AG04450 (cell line): ENCODE results near the gene RASA2. TPM values are rescaled to one million over a fixed set of nuclear protein-coding genes. Genes with fewer than 3 reads are reported as not detected.
"Not testable (repeated sequence)": the region's sequence is repeated elsewhere in the genome, so short reads cannot be mapped to it uniquely, and the experiment has no call there.

ENCODE experiments used
- CTCF ChIA-PET: fragments of 300-600, 350-600 bp; formaldehyde crosslinking; extraction: SDS; loops from one replicate; lab custom pipeline; 2022; ENCODE audit warnings: antibody characterized with exemption, inconsistent platforms; lab: Charles Lee
- POLR2A ChIA-PET: fragments of 350-600 bp; formaldehyde crosslinking; extraction: SDS; loops from one replicate; lab custom pipeline; 2021; ENCODE audit warnings: antibody characterized with exemption, inconsistent platforms; lab: Yijun Ruan, JAX
- DNase-seq: peaks from one replicate; pipeline ENCODE4 v3.0.0-alpha.2; 2011; ENCODE audit warnings: low read depth, low spot score
- H3K27ac ChIP-seq: one replicate; pipeline ENCODE4 v1.5.1; 2012; ENCODE audit warnings: low read depth, low read length, control low read depth
- H3K27me3 ChIP-seq: one replicate; pipeline ENCODE4 v1.6.0; 2012; ENCODE audit warnings: low read length; ENCODE audit not compliant: control insufficient read depth, insufficient read depth
- H3K4me3 ChIP-seq: 2 replicates; pipeline ENCODE4 v1.5.1; 2011; ENCODE audit warnings: mild to moderate bottlenecking, low read depth, low read length, control low read depth
- H3K9me3 ChIP-seq: 2 replicates; pipeline ENCODE4 v1.5.1; 2012; ENCODE audit warnings: low read length; ENCODE audit not compliant: control insufficient read depth, insufficient read depth
- polyA plus RNA-seq: library from polyadenylated mRNA; depleted of rRNA; stranded (reverse); fragments of >200 nt; gene quantifications from 2 replicates; pipeline ENCODE4 v1.2.3, GENCODE V29; 2011
- TF ChIP-seq, protein P1 (sequence below): IDR thresholded peaks from 2 replicates; pipeline ENCODE4 v1.5.1; 2011; ENCODE audit warnings: low read depth, low read length, control low read depth, inconsistent platforms

RASA2 gene
- polyA plus RNA-seq, 1 experiment, result 11.6 TPM

DNA sequence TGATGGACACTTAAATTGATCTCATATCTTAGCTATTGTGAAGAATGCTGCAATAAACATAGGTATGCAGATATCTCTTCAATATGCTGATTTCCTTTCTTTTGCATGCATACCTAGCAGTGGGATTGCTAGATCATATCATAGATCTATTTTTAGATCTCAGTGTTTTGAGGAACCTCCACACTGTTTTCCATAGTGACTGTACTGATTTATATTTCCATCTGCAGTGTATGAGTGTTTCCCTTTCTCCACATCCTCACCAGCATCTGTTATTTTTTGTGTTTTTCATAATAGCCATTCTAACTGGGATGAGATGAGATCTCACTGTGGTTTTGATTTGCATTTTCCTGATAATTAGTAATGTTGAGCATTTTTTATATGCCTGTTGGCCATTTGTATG, 17.1 kb upstream of the RASA2 start:
- TF ChIP-seq, protein P1, sequence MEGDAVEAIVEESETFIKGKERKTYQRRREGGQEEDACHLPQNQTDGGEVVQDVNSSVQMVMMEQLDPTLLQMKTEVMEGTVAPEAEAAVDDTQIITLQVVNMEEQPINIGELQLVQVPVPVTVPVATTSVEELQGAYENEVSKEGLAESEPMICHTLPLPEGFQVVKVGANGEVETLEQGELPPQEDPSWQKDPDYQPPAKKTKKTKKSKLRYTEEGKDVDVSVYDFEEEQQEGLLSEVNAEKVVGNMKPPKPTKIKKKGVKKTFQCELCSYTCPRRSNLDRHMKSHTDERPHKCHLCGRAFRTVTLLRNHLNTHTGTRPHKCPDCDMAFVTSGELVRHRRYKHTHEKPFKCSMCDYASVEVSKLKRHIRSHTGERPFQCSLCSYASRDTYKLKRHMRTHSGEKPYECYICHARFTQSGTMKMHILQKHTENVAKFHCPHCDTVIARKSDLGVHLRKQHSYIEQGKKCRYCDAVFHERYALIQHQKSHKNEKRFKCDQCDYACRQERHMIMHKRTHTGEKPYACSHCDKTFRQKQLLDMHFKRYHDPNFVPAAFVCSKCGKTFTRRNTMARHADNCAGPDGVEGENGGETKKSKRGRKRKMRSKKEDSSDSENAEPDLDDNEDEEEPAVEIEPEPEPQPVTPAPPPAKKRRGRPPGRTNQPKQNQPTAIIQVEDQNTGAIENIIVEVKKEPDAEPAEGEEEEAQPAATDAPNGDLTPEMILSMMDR, result no peak
- DNase-seq, result no peak
- Histone ChIP-seq H3K9me3 (peaks cover 5% of the 10 kb centered on the region; the same call in 1 of the 2 replicates), H3K27ac (no peak overlapping the region), H3K27me3 (no peaks in the 10 kb centered on the region), H3K4me3 (no peak overlapping the region)
- ChIA-PET POLR2A (interaction anchor here (0.7 kb wide), 1 partner anchor 17 kb away, joined by 8 read pairs; no protein-coding TSS in a partner anchor), CTCF (interaction anchor here (0.7 to 1.7 kb wide), 3 partner anchors 11 to 168 kb away, joined by 6 to 11 read pairs (median 7); no protein-coding TSS in a partner anchor)

DNA sequence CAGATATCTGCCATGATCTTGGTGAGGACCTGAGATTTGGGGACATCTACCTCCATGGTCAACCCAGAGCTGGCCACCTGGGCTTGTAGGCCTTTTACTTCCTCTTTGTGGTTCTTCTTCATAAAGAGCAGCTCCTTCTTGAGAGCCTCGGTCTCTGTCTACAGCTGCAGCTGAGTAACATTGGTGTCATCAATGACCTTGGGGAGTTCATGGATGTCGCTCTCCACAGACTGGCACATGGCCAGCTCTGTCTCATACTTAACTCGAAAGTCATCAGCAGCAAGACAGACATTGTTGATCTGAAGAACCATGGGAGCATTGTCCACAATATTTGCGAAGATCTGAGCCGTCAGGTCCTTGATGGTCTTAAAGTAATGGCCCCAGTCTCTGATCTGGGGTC, 15.7 kb upstream of the RASA2 start:
- CTCF ChIA-PET, result interaction anchor here (0.9 to 1.4 kb wide), 4 partner anchors 11 to 90 kb away, joined by 3 to 6 read pairs (median 4); no protein-coding TSS in a partner anchor
- DNase-seq, result no peak
- Histone ChIP-seq H3K27me3 (no peaks in the 10 kb centered on the region), H3K27ac (no peak overlapping the region), H3K4me3 (no peak overlapping the region), H3K9me3 (peaks cover 5% of the 10 kb centered on the region; the same call in 1 of the 2 replicates)
- TF ChIP-seq, protein P1, result no peak
- POLR2A ChIA-PET, result no interaction called here

DNA sequence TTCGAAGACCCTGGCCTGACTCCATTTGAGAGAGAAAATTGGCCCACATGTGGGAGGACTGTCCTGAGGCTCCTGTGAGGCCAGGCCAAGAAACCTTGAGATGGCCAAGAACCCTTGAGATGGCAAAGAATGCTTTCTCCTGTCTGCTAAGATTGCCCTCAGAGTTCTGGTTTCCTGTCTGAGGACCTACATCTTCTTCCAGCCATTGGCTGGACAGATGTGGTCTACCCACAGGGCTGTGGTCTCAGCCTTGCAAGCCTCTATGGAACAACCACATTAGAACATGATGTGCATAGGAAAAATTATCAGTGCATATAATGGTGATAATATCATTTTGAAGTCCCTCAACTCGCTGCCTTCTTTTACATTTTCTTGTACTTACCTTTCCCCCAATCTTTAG, 10.8 kb upstream of the RASA2 start:
- TF ChIP-seq, protein P1, result no peak

DNA sequence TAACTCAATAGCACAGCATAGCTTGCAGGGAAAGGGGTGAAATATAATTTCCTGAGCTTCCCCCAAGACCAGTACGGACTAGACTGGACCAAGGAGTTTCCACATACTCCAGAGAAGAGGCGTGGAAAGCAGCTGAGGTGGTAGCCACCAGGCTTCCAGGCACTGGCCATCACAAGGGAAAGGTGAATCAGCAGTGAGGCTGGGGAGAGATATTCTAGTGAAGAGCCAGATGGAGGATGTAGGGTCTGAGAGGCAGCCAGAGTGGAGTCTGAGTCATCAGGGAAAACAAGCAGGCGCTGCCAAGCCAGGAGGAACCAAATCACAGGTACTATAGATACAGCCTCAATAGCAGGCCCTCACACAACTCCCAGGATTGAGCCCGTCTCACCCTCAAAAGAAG, 9.6 kb upstream of the RASA2 start:
- Histone ChIP-seq H3K4me3 (no peak overlapping the region), H3K27ac (peak overlapping the region; percentile 55), H3K27me3 (no peaks in the 10 kb centered on the region), H3K9me3 (no peaks in the 10 kb centered on the region)
- ChIA-PET CTCF (interaction anchor here (0.6 to 1.7 kb wide), 2 partner anchors 12 to 22 kb away, joined by 3 to 4 read pairs; no protein-coding TSS in a partner anchor), POLR2A (interaction anchor here (0.8 kb wide), 1 partner anchor 109 kb away, joined by 3 read pairs; the partner anchor contains the start of gene ZBTB38)
- peak; percentile 52 for DNase-seq
- TF ChIP-seq, protein P1, result no peak

More for the DNA sequence above, 10.8 kb upstream of the RASA2 start:
- Histone ChIP-seq H3K27me3 (no peaks in the 10 kb centered on the region), H3K4me3 (no peak overlapping the region), H3K27ac (no peak overlapping the region), H3K9me3 (peaks cover 5% of the 10 kb centered on the region; the same call in 1 of the 2 replicates)
- CTCF ChIA-PET, result interaction anchor here (0.7 to 1.7 kb wide), 2 partner anchors 11 to 34 kb away, joined by 4 to 5 read pairs; no protein-coding TSS in a partner anchor
- no peak for DNase-seq
- POLR2A ChIA-PET, result no interaction called here

DNA sequence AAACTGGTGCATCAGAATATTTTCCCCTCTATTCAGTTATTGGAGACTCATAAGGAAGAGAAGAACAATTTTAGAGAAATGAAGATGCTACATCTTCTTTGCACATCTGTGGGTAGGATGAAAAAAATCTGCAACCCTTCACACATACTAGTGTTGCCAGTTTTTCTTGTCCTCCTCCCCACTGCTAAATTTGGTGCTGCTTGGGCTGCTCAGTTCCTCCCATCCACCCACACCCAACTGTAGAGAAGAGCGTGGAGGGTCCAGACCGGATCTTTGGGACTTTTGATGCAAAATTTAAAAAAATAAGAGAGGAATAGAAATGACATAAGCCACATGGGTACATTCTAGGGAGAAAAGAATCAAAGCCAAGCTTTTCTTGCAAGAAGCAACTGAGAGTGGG, 8.7 kb upstream of the RASA2 start:
- no peak for DNase-seq
- Histone ChIP-seq H3K9me3 (no peaks in the 10 kb centered on the region), H3K27me3 (no peaks in the 10 kb centered on the region), H3K4me3 (no peak overlapping the region), H3K27ac (no peak overlapping the region)
- ChIA-PET POLR2A (no interaction called here), CTCF (no interaction called here)
- TF ChIP-seq, protein P1, result no peak

DNA sequence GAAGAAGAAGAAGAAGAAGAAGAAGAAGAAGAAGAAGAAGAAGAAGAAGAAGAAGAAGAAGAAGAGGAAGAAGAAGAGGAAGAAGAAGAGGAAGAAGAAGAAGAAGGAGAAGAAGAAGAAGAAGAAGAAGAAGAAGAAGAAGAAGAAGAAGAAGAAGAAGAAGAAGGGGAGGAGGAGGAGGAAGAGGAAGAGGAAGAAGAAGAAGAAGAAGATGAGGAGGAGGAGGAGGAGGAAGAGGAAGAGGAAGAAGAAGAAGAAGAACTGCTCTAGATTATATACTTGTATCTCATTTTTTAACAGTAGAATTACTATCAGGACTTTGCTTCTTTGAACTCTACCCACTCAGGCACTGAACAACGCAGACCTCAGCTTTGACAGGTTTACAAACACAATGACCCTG, 8.0 kb upstream of the RASA2 start:
- CTCF ChIA-PET, result interaction anchor here (1.7 kb wide), 1 partner anchor 20 kb away, joined by 6 read pairs; no protein-coding TSS in a partner anchor
- H3K9me3 ChIP-seq, DNase-seq, POLR2A ChIA-PET, H3K27ac ChIP-seq, H3K27me3 ChIP-seq, H3K4me3 ChIP-seq: not testable (repeated sequence)
